ENCODE results near the gene LRFN2. TPM values are rescaled to one million over a fixed set of nuclear protein-coding genes. Genes with fewer than 3 reads are reported as not detected.

The LRFN2 gene
- polyA plus RNA-seq, 1 donor from 2014 or later = 14.8 TPM

- Histone ChIP-seq H3K9me3 (ENCODE audit: low read length) (no peaks in the 10 kb centered on the region), H4K20me1 (ENCODE audit: insufficient read depth) (no peaks in the 10 kb centered on the region), H3K9ac (ENCODE audit: low read length) (no peak overlapping the region), H3K79me2 (replicated peaks; ENCODE audit: insufficient read depth, low read length) (no peaks in the 10 kb centered on the region), H3F3A (ENCODE audit: insufficient read depth, low read length, poor library complexity, severe bottlenecking) (no peaks in the 10 kb centered on the region), H2AFZ (ENCODE audit: low read depth, low read length) (no peak overlapping the region), H3K36me3 (ENCODE audit: insufficient read depth, low read length) (no peaks in the 10 kb centered on the region), H3K27me3 (ENCODE audit: insufficient read depth, low read depth, low read length) (no peaks in the 10 kb centered on the region), H3K27ac (ENCODE audit: low read length) (no peak overlapping the region), H3K4me2 (ENCODE audit: low read length) (no peak overlapping the region), H3K4me3 (ENCODE audit: low read length) (no peak overlapping the region), H3K9me2 (ENCODE audit: insufficient read depth, low read length) (no peaks in the 10 kb centered on the region)
- TF ChIP-seq REST (IDR thresholded peaks at IDR 0.05; ENCODE audit: borderline replicate concordance) (no peak), EZH2 (IDR thresholded peaks at IDR 0.05; ENCODE audit: borderline replicate concordance, insufficient read depth, low read length, poor library complexity, severe bottlenecking) (no peak), POLR2AphosphoS5 (IDR thresholded peaks at IDR 0.05) (no peak), CTCF (IDR thresholded peaks at IDR 0.05; ENCODE audit: poor library complexity, severe bottlenecking) (no peak), TAF1 (IDR thresholded peaks at IDR 0.05; ENCODE audit: low read depth) (no peak), EP300 (conservative IDR thresholded peaks at IDR 0.05; ENCODE audit: poor library complexity, severe bottlenecking) (no peak)
Measured at GRCh38 chr6:40466986-40467539, 120.1 kb downstream of the LRFN2 start.

DNA sequence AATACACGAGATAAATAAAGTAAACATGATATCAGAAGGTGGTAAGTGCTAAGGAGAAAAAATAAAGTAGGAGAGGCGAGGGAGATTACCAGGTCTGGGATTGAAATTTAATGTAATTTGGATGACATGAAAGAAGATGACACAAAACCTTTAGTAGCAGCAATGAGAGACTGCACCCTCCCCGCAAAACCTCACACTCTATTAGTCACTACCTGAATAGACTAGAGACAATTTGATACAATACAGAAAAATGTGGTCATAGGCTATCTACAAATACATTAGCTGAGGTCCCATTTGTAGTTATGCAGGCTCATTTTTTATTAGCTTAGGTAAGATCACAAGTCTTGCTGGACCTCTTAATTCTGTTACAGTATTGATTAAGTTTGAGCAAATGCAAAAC lies 125.5 kb downstream of the LRFN2 start:
- Histone ChIP-seq H3K9me2 (ENCODE audit: insufficient read depth, low read length) (no peaks in the 10 kb centered on the region), H3K4me3 (ENCODE audit: low read length) (no peak overlapping the region), H3K36me3 (ENCODE audit: insufficient read depth, low read length) (no peaks in the 10 kb centered on the region), H3K79me2 (replicated peaks; ENCODE audit: insufficient read depth, low read length) (no peaks in the 10 kb centered on the region), H3K9me3 (ENCODE audit: low read length) (no peaks in the 10 kb centered on the region), H4K20me1 (ENCODE audit: insufficient read depth) (no peaks in the 10 kb centered on the region), H3K9ac (ENCODE audit: low read length) (no peak overlapping the region), H3K27me3 (ENCODE audit: insufficient read depth, low read depth, low read length) (no peaks in the 10 kb centered on the region), H2AFZ (ENCODE audit: low read depth, low read length) (no peak overlapping the region), H3K27ac (ENCODE audit: low read length) (no peak overlapping the region), H3K4me2 (ENCODE audit: low read length) (no peak overlapping the region), H3F3A (ENCODE audit: insufficient read depth, low read length, poor library complexity, severe bottlenecking) (no peaks in the 10 kb centered on the region)
- TF ChIP-seq REST (IDR thresholded peaks at IDR 0.05; ENCODE audit: borderline replicate concordance) = no peak

Data from neural cell (in vitro differentiated cells).